ENCODE measurements around the gene MCF2L2.
A peak's percentile ranks its signal among the peaks of the same experiment; 100 is the strongest.

Gene MCF2L2

GRCh38 chr3:183464480-183464879 is 36.1 kb upstream of the MCF2L2 start:
- no peaks in the 10 kb centered on the region for H3K36me3 ChIP-seq (ENCODE audit: control insufficient read depth in 2 of 2, insufficient read depth in 2 of 2, low read length in 2 of 2)
- H3K27me3 ChIP-seq (ENCODE audit: control insufficient read depth in 1 of 2, insufficient read depth in 2 of 2, low read length in 2 of 2) = no peaks in the 10 kb centered on the region
- H3K9me3 ChIP-seq (ENCODE audit: control insufficient read depth in 2 of 2, low read length in 2 of 2) = peaks cover 0 to 5% of the 10 kb centered on the region in 2 donors
- H3K4me3 ChIP-seq (ENCODE audit: low read length in 2 of 2) = no peak overlapping the region
- no peak overlapping the region for H3K9ac ChIP-seq (ENCODE audit: low read length in 2 of 2)
- H3K4me1 ChIP-seq (ENCODE audit: control insufficient read depth, insufficient read depth, low read length) = no peaks in the 10 kb centered on the region
- no peak overlapping the region for H3K27ac ChIP-seq (ENCODE audit: low read length)

GRCh38 chr3:183460081-183461055 is 31.9 kb upstream of the MCF2L2 start:
- H3K4me1 ChIP-seq (ENCODE audit: control insufficient read depth, insufficient read depth, low read length) = no peaks in the 10 kb centered on the region
- H3K27me3 ChIP-seq (ENCODE audit: control insufficient read depth in 1 of 2, insufficient read depth in 2 of 2, low read length in 2 of 2) = no peaks in the 10 kb centered on the region

GRCh38 chr3:183455089-183455488 is 26.7 kb upstream of the MCF2L2 start:
- Histone ChIP-seq H3K36me3 (ENCODE audit: control insufficient read depth in 2 of 2, insufficient read depth in 2 of 2, low read length in 2 of 2) (peaks cover 4 to 8% of the 10 kb centered on the region in 2 donors), H3K27ac (ENCODE audit: low read length) (no peak overlapping the region), H3K4me3 (ENCODE audit: low read length in 2 of 2) (no peak overlapping the region), H3K4me1 (ENCODE audit: control insufficient read depth, insufficient read depth, low read length) (no peaks in the 10 kb centered on the region), H3K9me3 (ENCODE audit: control insufficient read depth in 2 of 2, low read length in 2 of 2) (no peaks in the 10 kb centered on the region), H3K9ac (ENCODE audit: low read length in 2 of 2) (no peak overlapping the region), H3K27me3 (ENCODE audit: control insufficient read depth in 1 of 2, insufficient read depth in 2 of 2, low read length in 2 of 2) (no peaks in the 10 kb centered on the region)

More at GRCh38 chr3:183460081-183461055, 31.9 kb upstream of the MCF2L2 start:
- H3K36me3 ChIP-seq (ENCODE audit: control insufficient read depth in 2 of 2, insufficient read depth in 2 of 2, low read length in 2 of 2) = no peaks in the 10 kb centered on the region
- H3K27ac ChIP-seq (ENCODE audit: low read length) = no peak overlapping the region
- no peak overlapping the region for H3K9ac ChIP-seq (ENCODE audit: low read length in 2 of 2)
- H3K4me3 ChIP-seq (ENCODE audit: low read length in 2 of 2) = no peak overlapping the region
- peaks cover 0 to 5% of the 10 kb centered on the region in 2 donors for H3K9me3 ChIP-seq (ENCODE audit: control insufficient read depth in 2 of 2, low read length in 2 of 2)

GRCh38 chr3:183454064-183454463 is 25.6 kb upstream of the MCF2L2 start:
- H3K9me3 ChIP-seq (ENCODE audit: control insufficient read depth in 2 of 2, low read length in 2 of 2) = no peaks in the 10 kb centered on the region

GRCh38 chr3:183449791-183450190 is 21.4 kb upstream of the MCF2L2 start:
- H3K36me3 ChIP-seq (ENCODE audit: control insufficient read depth in 2 of 2, insufficient read depth in 2 of 2, low read length in 2 of 2) = peaks cover 0 to 8% of the 10 kb centered on the region in 2 donors
- H3K9ac ChIP-seq (ENCODE audit: low read length in 2 of 2) = peak overlapping the region in 1 of 2 donors; percentile 47
- no peaks in the 10 kb centered on the region for H3K27me3 ChIP-seq (ENCODE audit: control insufficient read depth in 1 of 2, insufficient read depth in 2 of 2, low read length in 2 of 2)
- peak overlapping the region in 1 of 2 donors; percentile 30 for H3K4me3 ChIP-seq (ENCODE audit: low read length in 2 of 2)
- no peak overlapping the region for H3K27ac ChIP-seq (ENCODE audit: low read length)
- no peaks in the 10 kb centered on the region for H3K4me1 ChIP-seq (ENCODE audit: control insufficient read depth, insufficient read depth, low read length)
- no peaks in the 10 kb centered on the region for H3K9me3 ChIP-seq (ENCODE audit: control insufficient read depth in 2 of 2, low read length in 2 of 2)

More at GRCh38 chr3:183454064-183454463, 25.6 kb upstream of the MCF2L2 start:
- Histone ChIP-seq H3K4me3 (ENCODE audit: low read length in 2 of 2) (no peak overlapping the region), H3K4me1 (ENCODE audit: control insufficient read depth, insufficient read depth, low read length) (no peaks in the 10 kb centered on the region), H3K27ac (ENCODE audit: low read length) (no peak overlapping the region), H3K36me3 (ENCODE audit: control insufficient read depth in 2 of 2, insufficient read depth in 2 of 2, low read length in 2 of 2) (peaks cover 4 to 8% of the 10 kb centered on the region in 2 donors), H3K27me3 (ENCODE audit: control insufficient read depth in 1 of 2, insufficient read depth in 2 of 2, low read length in 2 of 2) (no peaks in the 10 kb centered on the region), H3K9ac (ENCODE audit: low read length in 2 of 2) (no peak overlapping the region)

- no peak overlapping the region for H3K27ac ChIP-seq (ENCODE audit: low read length)
- H3K36me3 ChIP-seq (ENCODE audit: control insufficient read depth in 2 of 2, insufficient read depth in 2 of 2, low read length in 2 of 2) = peaks cover 0 to 8% of the 10 kb centered on the region in 2 donors
- H3K9ac ChIP-seq (ENCODE audit: low read length in 2 of 2) = peak overlapping the region in 1 of 2 donors; percentile 47
- H3K4me1 ChIP-seq (ENCODE audit: control insufficient read depth, insufficient read depth, low read length) = no peaks in the 10 kb centered on the region
- no peaks in the 10 kb centered on the region for H3K27me3 ChIP-seq (ENCODE audit: control insufficient read depth in 1 of 2, insufficient read depth in 2 of 2, low read length in 2 of 2)
- H3K4me3 ChIP-seq (ENCODE audit: low read length in 2 of 2) = peak overlapping the region in 1 of 2 donors; percentile 30
- no peaks in the 10 kb centered on the region for H3K9me3 ChIP-seq (ENCODE audit: control insufficient read depth in 2 of 2, low read length in 2 of 2)
Observed at GRCh38 chr3:183449391-183449790, 21.0 kb upstream of the MCF2L2 start.

- no peak overlapping the region for H3K27ac ChIP-seq (ENCODE audit: low read length)
- no peaks in the 10 kb centered on the region for H3K27me3 ChIP-seq (ENCODE audit: control insufficient read depth in 1 of 2, insufficient read depth in 2 of 2, low read length in 2 of 2)
- H3K36me3 ChIP-seq (ENCODE audit: control insufficient read depth in 2 of 2, insufficient read depth in 2 of 2, low read length in 2 of 2) = peaks cover 0 to 3% of the 10 kb centered on the region in 2 donors
- peak overlapping the region; percentile 82 to 84 for H3K9ac ChIP-seq (ENCODE audit: low read length in 2 of 2)
- H3K4me1 ChIP-seq (ENCODE audit: control insufficient read depth, insufficient read depth, low read length) = no peaks in the 10 kb centered on the region
- H3K9me3 ChIP-seq (ENCODE audit: control insufficient read depth in 2 of 2, low read length in 2 of 2) = peaks cover 0 to 2% of the 10 kb centered on the region in 2 donors
- H3K4me3 ChIP-seq (ENCODE audit: low read length in 2 of 2) = peak overlapping the region; percentile 97 to 99
Observed at GRCh38 chr3:183448369-183449128, 20.1 kb upstream of the MCF2L2 start.

GRCh38 chr3:183447206-183448001 is 19.0 kb upstream of the MCF2L2 start:
- Histone ChIP-seq H3K36me3 (ENCODE audit: control insufficient read depth in 2 of 2, insufficient read depth in 2 of 2, low read length in 2 of 2) (peaks cover 0 to 3% of the 10 kb centered on the region in 2 donors), H3K9ac (ENCODE audit: low read length in 2 of 2) (peak overlapping the region; percentile 82 to 84), H3K4me1 (ENCODE audit: control insufficient read depth, insufficient read depth, low read length) (no peaks in the 10 kb centered on the region), H3K9me3 (ENCODE audit: control insufficient read depth in 2 of 2, low read length in 2 of 2) (peaks cover 0 to 3% of the 10 kb centered on the region in 2 donors), H3K27me3 (ENCODE audit: control insufficient read depth in 1 of 2, insufficient read depth in 2 of 2, low read length in 2 of 2) (no peaks in the 10 kb centered on the region), H3K4me3 (ENCODE audit: low read length in 2 of 2) (peak overlapping the region; percentile 97 to 99), H3K27ac (ENCODE audit: low read length) (peak overlapping the region; percentile 47)

- no peaks in the 10 kb centered on the region for H3K36me3 ChIP-seq (ENCODE audit: control insufficient read depth in 2 of 2, insufficient read depth in 2 of 2, low read length in 2 of 2)
- H3K9ac ChIP-seq (ENCODE audit: low read length in 2 of 2) = peak overlapping the region in 1 of 2 donors; percentile 82
- no peaks in the 10 kb centered on the region for H3K27me3 ChIP-seq (ENCODE audit: control insufficient read depth in 1 of 2, insufficient read depth in 2 of 2, low read length in 2 of 2)
- no peaks in the 10 kb centered on the region for H3K4me1 ChIP-seq (ENCODE audit: control insufficient read depth, insufficient read depth, low read length)
- H3K9me3 ChIP-seq (ENCODE audit: control insufficient read depth in 2 of 2, low read length in 2 of 2) = peaks cover 0 to 3% of the 10 kb centered on the region in 2 donors
- peak overlapping the region; percentile 97 to 99 for H3K4me3 ChIP-seq (ENCODE audit: low read length in 2 of 2)
- peak overlapping the region; percentile 47 for H3K27ac ChIP-seq (ENCODE audit: low read length)
Observed at GRCh38 chr3:183446838-183447205, 18.4 kb upstream of the MCF2L2 start.

- Histone ChIP-seq H3K36me3 (ENCODE audit: control insufficient read depth in 2 of 2, insufficient read depth in 2 of 2, low read length in 2 of 2) (no peaks in the 10 kb centered on the region), H3K27me3 (ENCODE audit: control insufficient read depth in 1 of 2, insufficient read depth in 2 of 2, low read length in 2 of 2) (no peaks in the 10 kb centered on the region), H3K9me3 (ENCODE audit: control insufficient read depth in 2 of 2, low read length in 2 of 2) (peaks cover 0 to 3% of the 10 kb centered on the region in 2 donors), H3K9ac (ENCODE audit: low read length in 2 of 2) (no peak overlapping the region), H3K4me1 (ENCODE audit: control insufficient read depth, insufficient read depth, low read length) (no peaks in the 10 kb centered on the region), H3K27ac (ENCODE audit: low read length) (no peak overlapping the region), H3K4me3 (ENCODE audit: low read length in 2 of 2) (no peak overlapping the region)
Observed at GRCh38 chr3:183444748-183445147, 16.3 kb upstream of the MCF2L2 start.

Data from stomach smooth muscle (tissue), 2 donors.